ENCODE measurements around the gene DCAF15. TPM values are rescaled to one million over a fixed set of nuclear protein-coding genes. Genes with fewer than 3 reads are reported as not detected.

DCAF15 gene
- total RNA-seq, 1 experiment from 2014 or later = 43.0 TPM

DNA sequence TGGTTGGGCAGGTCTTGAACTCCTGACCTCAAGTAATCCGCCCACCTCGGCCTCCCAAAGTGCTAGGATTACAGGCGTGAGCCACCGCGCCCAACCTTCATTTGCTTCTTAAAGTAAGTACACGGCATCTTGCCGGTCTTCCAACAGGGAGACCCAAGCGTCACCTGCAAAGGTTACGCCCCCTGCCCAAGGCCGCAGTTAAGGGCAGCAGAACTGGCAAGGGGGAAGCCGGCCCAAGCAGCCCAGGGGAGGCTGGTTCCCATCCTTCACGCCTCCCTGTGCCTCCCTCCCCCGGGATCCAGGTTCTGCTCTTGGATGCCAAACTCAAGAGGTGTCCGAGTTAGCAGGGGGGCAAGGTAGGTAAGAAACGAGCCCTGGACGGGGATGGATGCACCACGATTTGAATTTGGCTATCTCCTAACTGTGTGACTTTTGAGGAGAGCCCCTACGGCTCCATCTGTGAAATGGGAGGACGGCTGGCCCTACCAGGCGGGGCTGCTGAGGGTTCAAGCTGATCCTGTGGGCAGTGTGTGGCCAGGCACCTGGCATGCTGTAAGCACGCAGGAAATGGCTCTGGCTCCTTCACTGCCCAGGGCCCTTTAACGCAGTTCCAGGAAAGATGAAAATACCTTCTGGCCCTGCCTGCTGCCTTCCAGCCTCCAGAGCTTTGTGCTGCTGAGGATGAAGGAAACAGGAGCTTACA lies 44.8 kb downstream of the DCAF15 start:
- no TSS peak for BruUV-seq (replicated peaks)
- Histone ChIP-seq H3K4me1 (no peaks in the 10 kb centered on the region), H3K4me3 (ENCODE audit: low read depth, low read length) (no peak overlapping the region), H3K36me3 (ENCODE audit: control insufficient read depth, insufficient read depth, low read length) (no peaks in the 10 kb centered on the region; the same call in 1 of the 2 replicates), H3K27me3 (replicated peaks; ENCODE audit: control insufficient read depth, insufficient read depth, low read length) (no peaks in the 10 kb centered on the region), H3K9me3 (no peaks in the 10 kb centered on the region)
- intact Hi-C loops (cut with micrococcal nuclease; ENCODE audit: unreplicated experiment) = no loop called here
- H3K27ac Mint-ChIP-seq (ENCODE audit: unreplicated experiment) = no peak overlapping the region
- ChIA-PET CTCF (no interaction called here), POLR2A (interaction anchor here (0.6 kb wide), 1 partner anchor 35 kb away, joined by 3 read pairs; the partner anchor contains the start of gene IL27RA)
- H3K9me3 Mint-ChIP-seq (ENCODE audit: unreplicated experiment) = no peaks in the 10 kb centered on the region
- no peak overlapping the region for H3K4me3 Mint-ChIP-seq (ENCODE audit: unreplicated experiment)
- DNase-seq = no peak
- H3K36me3 Mint-ChIP-seq (ENCODE audit: insufficient read depth, unreplicated experiment) = peaks cover 6% of the 10 kb centered on the region
- no peaks in the 10 kb centered on the region for H3K4me1 Mint-ChIP-seq (ENCODE audit: low read depth, unreplicated experiment)
- no peaks in the 10 kb centered on the region for H3K27me3 Mint-ChIP-seq (ENCODE audit: insufficient read depth, unreplicated experiment)
- no peak for TF ChIP-seq CTCF (IDR thresholded peaks at IDR 0.05; ENCODE audit: insufficient read depth in 1 of 2, low read depth in 1 of 2, low read length in 1 of 2, severe bottlenecking in 1 of 2, unreplicated experiment in 1 of 2)

- H3K4me3 Mint-ChIP-seq (ENCODE audit: unreplicated experiment) = no peak overlapping the region
- H3K4me3 ChIP-seq (ENCODE audit: low read depth, low read length) = no peak overlapping the region
- DNase-seq = no peak
- CTCF ChIA-PET = no interaction called here
- no peaks in the 10 kb centered on the region for H3K27me3 ChIP-seq (replicated peaks; ENCODE audit: control insufficient read depth, insufficient read depth, low read length)
- no peaks in the 10 kb centered on the region for H3K4me1 Mint-ChIP-seq (ENCODE audit: low read depth, unreplicated experiment)
- no TSS peak for BruUV-seq (replicated peaks)
- POLR2A ChIA-PET = interaction anchor here (0.6 kb wide), 1 partner anchor 34 kb away, joined by 3 read pairs; the partner anchor contains the start of gene IL27RA
- no peak for TF ChIP-seq CTCF (IDR thresholded peaks at IDR 0.05; ENCODE audit: insufficient read depth in 1 of 2, low read depth in 1 of 2, low read length in 1 of 2, severe bottlenecking in 1 of 2, unreplicated experiment in 1 of 2)
- H3K36me3 ChIP-seq (ENCODE audit: control insufficient read depth, insufficient read depth, low read length) = no peaks in the 10 kb centered on the region; the same call in 1 of the 2 replicates
- intact Hi-C loops (cut with micrococcal nuclease; ENCODE audit: unreplicated experiment) = no loop called here
- H3K27me3 Mint-ChIP-seq (ENCODE audit: insufficient read depth, unreplicated experiment) = no peaks in the 10 kb centered on the region
- H3K36me3 Mint-ChIP-seq (ENCODE audit: insufficient read depth, unreplicated experiment) = peaks cover 5% of the 10 kb centered on the region
- H3K9me3 Mint-ChIP-seq (ENCODE audit: unreplicated experiment) = no peaks in the 10 kb centered on the region
- H3K27ac Mint-ChIP-seq (ENCODE audit: unreplicated experiment) = no peak overlapping the region
- H3K4me1 ChIP-seq = no peaks in the 10 kb centered on the region
- H3K9me3 ChIP-seq = no peaks in the 10 kb centered on the region
Measured at GRCh38 chr19:13997631-13997962, 45.3 kb downstream of the DCAF15 start.

DNA sequence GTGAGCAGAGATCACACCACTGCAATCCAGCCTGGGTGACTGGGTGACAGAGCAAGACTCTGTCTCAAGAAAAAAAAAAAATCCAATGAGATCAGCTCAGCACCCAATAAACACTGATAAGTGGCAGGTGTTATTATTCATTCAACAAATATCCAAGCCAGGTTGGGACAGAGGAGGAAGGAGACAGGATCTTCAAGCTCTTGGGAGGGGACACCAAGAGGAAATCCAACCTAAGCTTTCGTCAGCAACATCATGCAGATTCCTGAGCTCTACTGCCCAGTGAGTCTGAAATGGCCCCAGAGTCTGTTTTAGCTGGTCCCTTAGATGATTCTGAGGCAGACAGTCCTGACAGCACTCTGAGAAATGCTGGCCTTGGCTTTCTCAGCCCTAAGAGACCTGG lies 46.1 kb downstream of the DCAF15 start:
- Histone ChIP-seq H3K9me3 (no peaks in the 10 kb centered on the region), H3K4me1 (no peaks in the 10 kb centered on the region), H3K36me3 (ENCODE audit: control insufficient read depth, insufficient read depth, low read length) (no peaks in the 10 kb centered on the region; the same call in 1 of the 2 replicates), H3K4me3 (ENCODE audit: low read depth, low read length) (no peak overlapping the region), H3K27me3 (replicated peaks; ENCODE audit: control insufficient read depth, insufficient read depth, low read length) (no peaks in the 10 kb centered on the region)
- H3K4me1 Mint-ChIP-seq (ENCODE audit: low read depth, unreplicated experiment) = no peaks in the 10 kb centered on the region
- DNase-seq = no peak
- intact Hi-C loops (cut with micrococcal nuclease; ENCODE audit: unreplicated experiment) = no loop called here
- ChIA-PET CTCF (no interaction called here), POLR2A (interaction anchor here (0.6 kb wide), 1 partner anchor 44 kb away, joined by 3 read pairs; no protein-coding TSS in a partner anchor)
- no TSS peak for BruUV-seq (replicated peaks)
- no peak overlapping the region for H3K4me3 Mint-ChIP-seq (ENCODE audit: unreplicated experiment)
- H3K27ac Mint-ChIP-seq (ENCODE audit: unreplicated experiment) = no peak overlapping the region
- no peaks in the 10 kb centered on the region for H3K9me3 Mint-ChIP-seq (ENCODE audit: unreplicated experiment)
- TF ChIP-seq CTCF (IDR thresholded peaks at IDR 0.05; ENCODE audit: insufficient read depth in 1 of 2, low read depth in 1 of 2, low read length in 1 of 2, severe bottlenecking in 1 of 2, unreplicated experiment in 1 of 2) = no peak
- H3K36me3 Mint-ChIP-seq (ENCODE audit: insufficient read depth, unreplicated experiment) = no peaks in the 10 kb centered on the region
- H3K27me3 Mint-ChIP-seq (ENCODE audit: insufficient read depth, unreplicated experiment) = no peaks in the 10 kb centered on the region

Data from Caco-2 (cell line).